ENCODE results near the gene RASSF3.

DNA sequence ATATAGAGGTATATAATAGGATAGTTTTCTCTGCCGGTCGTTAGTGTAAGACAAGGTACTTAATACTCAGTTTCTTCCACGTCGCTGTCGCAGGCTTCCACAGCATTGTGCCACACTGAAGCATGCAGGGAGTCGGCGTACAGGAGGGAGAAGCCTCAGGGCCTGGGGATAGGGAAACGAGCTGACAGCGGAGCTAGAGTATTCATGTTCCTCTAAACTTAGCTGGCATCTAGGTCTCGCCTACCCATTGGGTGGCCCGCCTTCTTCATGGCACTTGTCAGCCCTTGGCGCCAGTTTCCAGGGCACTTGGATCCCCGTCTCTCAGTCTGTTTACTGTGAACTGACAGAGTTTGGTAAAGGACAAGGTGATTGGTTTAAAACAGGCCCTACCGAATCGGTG, 75.3 kb downstream of the RASSF3 start:
- TF ChIP-seq, protein P1, sequence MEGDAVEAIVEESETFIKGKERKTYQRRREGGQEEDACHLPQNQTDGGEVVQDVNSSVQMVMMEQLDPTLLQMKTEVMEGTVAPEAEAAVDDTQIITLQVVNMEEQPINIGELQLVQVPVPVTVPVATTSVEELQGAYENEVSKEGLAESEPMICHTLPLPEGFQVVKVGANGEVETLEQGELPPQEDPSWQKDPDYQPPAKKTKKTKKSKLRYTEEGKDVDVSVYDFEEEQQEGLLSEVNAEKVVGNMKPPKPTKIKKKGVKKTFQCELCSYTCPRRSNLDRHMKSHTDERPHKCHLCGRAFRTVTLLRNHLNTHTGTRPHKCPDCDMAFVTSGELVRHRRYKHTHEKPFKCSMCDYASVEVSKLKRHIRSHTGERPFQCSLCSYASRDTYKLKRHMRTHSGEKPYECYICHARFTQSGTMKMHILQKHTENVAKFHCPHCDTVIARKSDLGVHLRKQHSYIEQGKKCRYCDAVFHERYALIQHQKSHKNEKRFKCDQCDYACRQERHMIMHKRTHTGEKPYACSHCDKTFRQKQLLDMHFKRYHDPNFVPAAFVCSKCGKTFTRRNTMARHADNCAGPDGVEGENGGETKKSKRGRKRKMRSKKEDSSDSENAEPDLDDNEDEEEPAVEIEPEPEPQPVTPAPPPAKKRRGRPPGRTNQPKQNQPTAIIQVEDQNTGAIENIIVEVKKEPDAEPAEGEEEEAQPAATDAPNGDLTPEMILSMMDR (IDR thresholded peaks at IDR 0.05), result no peak
- no peak for TF ChIP-seq POLR2A (IDR thresholded peaks at IDR 0.05)
- no peak for TF ChIP-seq POLR2AphosphoS5 (IDR thresholded peaks at IDR 0.05)
